Thymus (tissue), 11 donors: Measurements from ENCODE around the gene FGD3. TPM values are rescaled to one million over a fixed set of nuclear protein-coding genes. Genes with fewer than 3 reads are reported as not detected.

ENCODE experiments used
- DNase-seq, 9 donors: peaks; one replicate each; pipeline ENCODE4 v3.0.0-alpha.2; 2013; ENCODE audit warnings: low spot score in 9 of 9, low read depth in 6 of 9, missing footprints in 1 of 9
- H3K27ac ChIP-seq, 2 donors: one replicate each; pipeline ENCODE4 v1.5.1; 2013; ENCODE audit warnings: control low read depth in 1 of 2, low read depth in 1 of 2, low read length in 1 of 2, mild to moderate bottlenecking in 1 of 2, moderate library complexity in 1 of 2
- H3K27me3 ChIP-seq, 2 donors: one replicate each; pipeline ENCODE4 v1.5.1; 2013; ENCODE audit warnings: low read length in 1 of 2; ENCODE audit not compliant: control insufficient read depth in 2 of 2, insufficient read depth in 1 of 2
- H3K36me3 ChIP-seq, 2 donors: one replicate each; pipeline ENCODE4 v1.5.1; 2013; ENCODE audit warnings: low read length in 1 of 2, mild to moderate bottlenecking in 1 of 2, moderate library complexity in 1 of 2; ENCODE audit not compliant: control insufficient read depth in 2 of 2, insufficient read depth in 2 of 2
- H3K4me1 ChIP-seq, 2 donors: one replicate each; pipeline ENCODE4 v1.5.1; 2013; ENCODE audit warnings: low read length in 2 of 2; ENCODE audit not compliant: control insufficient read depth in 2 of 2, insufficient read depth in 2 of 2
- H3K4me3 ChIP-seq, 2 donors: one replicate each; pipeline ENCODE4 v1.5.1; 2013; ENCODE audit warnings: low read length in 2 of 2, control low read depth in 1 of 2, mild to moderate bottlenecking in 1 of 2
- H3K9me3 ChIP-seq, 2 donors: one replicate each; pipeline ENCODE4 v1.5.1; 2013; ENCODE audit warnings: low read length in 1 of 2, mild to moderate bottlenecking in 1 of 2; ENCODE audit not compliant: control insufficient read depth in 2 of 2, insufficient read depth in 1 of 2
- WGBS: extraction: QIAGEN DNeasy Blood & Tissue Kit; methylation state at CpG from one replicate; pipeline ENCODE4 v1.1.7; 2013; 5-methylcytosine and 5-hydroxymethylcytosine counted together
- polyA plus RNA-seq: library from polyadenylated mRNA; stranded (reverse); fragments of 200-250 nt; gene quantifications from one replicate; pipeline ENCODE4 v1.2.3, GENCODE V29; 2013
- total RNA-seq: library from RNA; stranded (reverse); fragments of 120-200 nt; gene quantifications from one replicate; pipeline ENCODE4 v1.2.4, GENCODE V29; 2013
- donor health status: healthy.

Gene FGD3
- total and polyA plus RNA-seq, 2 donors: 35.7 to 48.9 TPM

GRCh38 chr9:93058355-93059010 lies 111.2 kb downstream of the FGD3 start, which contains the start of gene SUSD3:
Gene SUSD3, plus strand, starts transcription at chr9:93058701. Its CDS starts 42 bp downstream, at chr9:93058743.
- Histone ChIP-seq H3K27ac (peak within 1 kb of the TSS; percentile 72 to 87), H3K4me1 (peaks cover 45 to 77% of the 10 kb centered on the region in 2 donors), H3K4me3 (peak within 1 kb of the TSS; percentile 61 to 71), H3K9me3 (peaks cover 2 to 4% of the 10 kb centered on the region in 2 donors), H3K36me3 (peaks cover 0 to 4% of the 10 kb centered on the region in 2 donors), H3K27me3 (no peaks in the 10 kb centered on the region)
- WGBS: 3% methylated on average over 55 of the region's 55 CpGs
- peak in 6 of 9 donors; percentile 61 to 84 (median 71) for DNase-seq

GRCh38 chr9:93059011-93059714 lies 111.8 kb downstream of the FGD3 start:
- peak overlapping the region; percentile 61 to 71 for H3K4me3 ChIP-seq
- peaks cover 2 to 4% of the 10 kb centered on the region in 2 donors for H3K9me3 ChIP-seq
- DNase-seq: peak in 1 of 9 donors; percentile 64
- peak overlapping the region; percentile 65 to 87 for H3K27ac ChIP-seq
- no peaks in the 10 kb centered on the region for H3K27me3 ChIP-seq
- peaks cover 0 to 4% of the 10 kb centered on the region in 2 donors for H3K36me3 ChIP-seq
- H3K4me1 ChIP-seq: peaks cover 50 to 77% of the 10 kb centered on the region in 2 donors
- WGBS: 3% methylated on average over 53 of the region's 53 CpGs

- no peaks in the 10 kb centered on the region for H3K27me3 ChIP-seq
- H3K36me3 ChIP-seq: peaks cover 0 to 4% of the 10 kb centered on the region in 2 donors
- WGBS: 47% methylated on average over 7 of the region's 7 CpGs
- peak overlapping the region; percentile 61 to 71 for H3K4me3 ChIP-seq
- peak overlapping the region; percentile 49 to 81 for H3K27ac ChIP-seq
- peaks cover 2 to 4% of the 10 kb centered on the region in 2 donors for H3K9me3 ChIP-seq
- peaks cover 54 to 81% of the 10 kb centered on the region in 2 donors for H3K4me1 ChIP-seq
- no peak for DNase-seq
These were observed 112.6 kb downstream of the FGD3 start for GRCh38 chr9:93059715-93060578.

- Histone ChIP-seq H3K27me3 (no peaks in the 10 kb centered on the region), H3K4me3 (no peak overlapping the region), H3K4me1 (peaks cover 63 to 88% of the 10 kb centered on the region in 2 donors), H3K9me3 (peaks cover 2 to 4% of the 10 kb centered on the region in 2 donors), H3K36me3 (peaks cover 0 to 4% of the 10 kb centered on the region in 2 donors), H3K27ac (peak overlapping the region; percentile 19 to 97)
- 88% methylated on average over 8 of the region's 8 CpGs for WGBS
- DNase-seq: no peak
These were observed 113.5 kb downstream of the FGD3 start for GRCh38 chr9:93060746-93061259.

GRCh38 chr9:93061260-93061751 lies 114.0 kb downstream of the FGD3 start:
- 95% methylated on average over 4 of the region's 4 CpGs for WGBS
- H3K36me3 ChIP-seq: peaks cover 0 to 4% of the 10 kb centered on the region in 2 donors
- no peak overlapping the region for H3K4me3 ChIP-seq
- no peaks in the 10 kb centered on the region for H3K27me3 ChIP-seq
- H3K9me3 ChIP-seq: peaks cover 2 to 4% of the 10 kb centered on the region in 2 donors
- H3K4me1 ChIP-seq: peaks cover 67 to 93% of the 10 kb centered on the region in 2 donors
- DNase-seq: no peak
- H3K27ac ChIP-seq: peak overlapping the region; percentile 96 to 97

GRCh38 chr9:93061791-93062763 lies 114.8 kb downstream of the FGD3 start:
- Histone ChIP-seq H3K36me3 (peaks cover 0 to 4% of the 10 kb centered on the region in 2 donors), H3K9me3 (peaks cover 2 to 4% of the 10 kb centered on the region in 2 donors), H3K27ac (peak overlapping the region; percentile 96 to 97), H3K4me1 (peaks cover 63 to 90% of the 10 kb centered on the region in 2 donors), H3K4me3 (peak overlapping the region; percentile 4 to 14), H3K27me3 (no peaks in the 10 kb centered on the region)
- WGBS: 26% methylated on average over 19 of the region's 19 CpGs
- peak in 7 of 9 donors; percentile 55 to 87 (median 74) for DNase-seq

- H3K36me3 ChIP-seq: peaks cover 0 to 4% of the 10 kb centered on the region in 2 donors
- DNase-seq: peak; percentile 74 to 98 (median 90)
- peaks cover 55 to 68% of the 10 kb centered on the region in 2 donors for H3K4me1 ChIP-seq
- H3K9me3 ChIP-seq: peaks cover 2 to 4% of the 10 kb centered on the region in 2 donors
- H3K4me3 ChIP-seq: peak overlapping the region; percentile 8 to 21
- 29% methylated on average over 12 of the region's 12 CpGs for WGBS
- peak overlapping the region; percentile 96 to 97 for H3K27ac ChIP-seq
- H3K27me3 ChIP-seq: no peaks in the 10 kb centered on the region
These were observed 117.2 kb downstream of the FGD3 start for GRCh38 chr9:93064392-93065134.
